ENCODE results near the gene IL1F10. TPM values are rescaled to one million over a fixed set of nuclear protein-coding genes. Genes with fewer than 3 reads are reported as not detected.

IL1F10 gene
- total RNA-seq, 1 donor from 2014 or later, result not detected

DNA sequence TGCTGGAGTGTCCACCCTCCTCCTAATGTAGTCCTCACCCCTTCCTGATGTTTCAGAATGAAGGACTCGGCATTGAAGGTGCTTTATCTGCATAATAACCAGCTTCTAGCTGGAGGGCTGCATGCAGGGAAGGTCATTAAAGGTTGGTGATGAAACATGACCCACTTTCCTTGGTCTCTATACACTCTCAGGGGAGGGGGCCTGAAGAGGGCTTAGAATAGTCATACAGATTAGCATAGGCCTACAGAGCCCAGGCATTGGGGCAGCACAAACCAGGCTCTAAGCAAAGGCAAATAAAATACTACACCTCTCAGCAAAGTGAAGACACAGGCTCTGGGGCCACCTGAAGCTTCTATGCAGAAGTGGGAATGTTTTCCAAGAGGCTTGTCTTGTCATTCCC lies 7.0 kb upstream of the IL1F10 start:
- H4K20me1 ChIP-seq (ENCODE audit: low read depth), result no peaks in the 10 kb centered on the region
- H3F3A ChIP-seq (ENCODE audit: low read depth), result no peaks in the 10 kb centered on the region
- Mint-ChIP-seq H3K9me3 (peaks cover 7% of the 10 kb centered on the region), H3K4me1 (peaks cover 12% of the 10 kb centered on the region), H3K27me3 (ENCODE audit: insufficient read depth, low read depth) (peaks cover 10% of the 10 kb centered on the region), H3K36me3 (no peaks in the 10 kb centered on the region), H3K4me3 (no peak overlapping the region), H3K27ac (no peak overlapping the region)
- no peak overlapping the region for H3K4me2 ChIP-seq
- no peaks in the 10 kb centered on the region for H3K79me2 ChIP-seq (ENCODE audit: low read depth)
- no peaks in the 10 kb centered on the region for H3K4me1 ChIP-seq
- DNase-seq (ENCODE audit: low spot score), result no peak
- H3K27me3 ChIP-seq, result no peaks in the 10 kb centered on the region
- no peaks in the 10 kb centered on the region for H3K36me3 ChIP-seq
- TF ChIP-seq EZH2phosphoT487 (IDR thresholded peaks at IDR 0.05), result no peak
- TF ChIP-seq EZH2 (IDR thresholded peaks at IDR 0.05), result no peak
- TF ChIP-seq CTCF (IDR thresholded peaks at IDR 0.05), result no peak
- no peak overlapping the region for H3K4me3 ChIP-seq
- H2AFZ ChIP-seq (replicated peaks), result no peak overlapping the region
- H3K9ac ChIP-seq, result no peak overlapping the region
- no peaks in the 10 kb centered on the region for H3K9me3 ChIP-seq (ENCODE audit: low read depth)
- H3K27ac ChIP-seq, result no peak overlapping the region

DNA sequence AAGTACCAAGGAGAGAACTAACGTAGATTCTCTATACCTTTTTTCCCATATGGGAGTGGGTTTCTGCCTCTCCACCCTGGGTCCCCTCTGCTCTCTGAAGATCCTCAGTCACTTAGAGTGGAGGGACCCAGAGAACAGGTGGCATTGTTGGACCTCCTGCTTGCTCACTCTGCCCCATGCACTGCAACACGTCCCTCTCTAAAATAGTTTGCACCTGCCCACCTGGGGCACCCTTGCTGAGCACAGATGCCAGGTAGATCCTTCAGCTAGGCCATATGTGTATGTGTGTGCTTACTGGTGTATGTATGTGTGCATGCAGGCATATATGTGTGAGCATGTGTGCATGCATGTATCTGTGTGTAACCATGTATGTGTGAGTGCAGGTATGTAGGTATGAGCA lies 6.5 kb upstream of the IL1F10 start:
- H3K27ac Mint-ChIP-seq, result peak overlapping the region; percentile 50

DNA sequence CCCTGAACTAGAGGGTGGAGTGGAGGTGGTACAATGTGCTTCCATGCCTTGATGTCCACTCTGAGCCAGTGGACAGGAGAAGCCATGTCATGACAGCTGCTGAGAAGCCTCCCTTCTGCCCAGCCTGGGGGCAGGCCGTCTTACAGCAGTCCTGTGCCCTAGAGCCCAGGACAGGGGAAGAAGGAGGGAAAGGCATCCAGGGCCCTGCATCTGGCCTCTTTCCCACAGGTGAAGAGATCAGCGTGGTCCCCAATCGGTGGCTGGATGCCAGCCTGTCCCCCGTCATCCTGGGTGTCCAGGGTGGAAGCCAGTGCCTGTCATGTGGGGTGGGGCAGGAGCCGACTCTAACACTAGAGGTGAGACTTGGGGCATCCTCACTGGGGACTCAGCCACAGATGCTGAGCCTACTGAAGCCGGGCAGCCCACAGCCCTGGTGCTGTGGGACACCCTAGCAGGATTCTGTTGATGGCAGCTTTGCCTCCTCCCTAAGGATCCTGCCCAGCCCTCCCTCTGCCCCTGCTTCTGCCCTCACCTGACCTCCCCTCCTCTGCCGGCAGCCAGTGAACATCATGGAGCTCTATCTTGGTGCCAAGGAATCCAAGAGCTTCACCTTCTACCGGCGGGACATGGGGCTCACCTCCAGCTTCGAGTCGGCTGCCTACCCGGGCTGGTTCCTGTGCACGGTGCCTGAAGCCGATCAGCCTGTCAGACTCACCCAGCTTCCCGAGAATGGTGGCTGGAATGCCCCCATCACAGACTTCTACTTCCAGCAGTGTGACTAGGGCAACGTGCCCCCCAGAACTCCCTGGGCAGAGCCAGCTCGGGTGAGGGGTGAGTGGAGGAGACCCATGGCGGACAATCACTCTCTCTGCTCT lies 5.6 kb upstream of the IL1F10 start:
- no peaks in the 10 kb centered on the region for H3K36me3 Mint-ChIP-seq

More for the DNA sequence above, 6.5 kb upstream of the IL1F10 start:
- no peak overlapping the region for H3K4me2 ChIP-seq
- no peaks in the 10 kb centered on the region for H3K9me3 ChIP-seq (ENCODE audit: low read depth)
- no peak overlapping the region for H2AFZ ChIP-seq (replicated peaks)
- H3K27ac ChIP-seq, result no peak overlapping the region
- Mint-ChIP-seq H3K27me3 (ENCODE audit: insufficient read depth, low read depth) (peaks cover 9% of the 10 kb centered on the region), H3K9me3 (peaks cover 4% of the 10 kb centered on the region), H3K4me1 (peaks cover 12% of the 10 kb centered on the region), H3K36me3 (no peaks in the 10 kb centered on the region), H3K4me3 (peak overlapping the region; percentile 22)
- no peaks in the 10 kb centered on the region for H3K27me3 ChIP-seq
- TF ChIP-seq EZH2phosphoT487 (IDR thresholded peaks at IDR 0.05) (no peak), CTCF (IDR thresholded peaks at IDR 0.05) (no peak), EZH2 (IDR thresholded peaks at IDR 0.05) (no peak)
- H3K4me3 ChIP-seq, result no peak overlapping the region
- no peaks in the 10 kb centered on the region for H3F3A ChIP-seq (ENCODE audit: low read depth)
- H3K9ac ChIP-seq, result no peak overlapping the region
- H3K4me1 ChIP-seq, result no peaks in the 10 kb centered on the region
- DNase-seq (ENCODE audit: low spot score), result no peak
- H4K20me1 ChIP-seq (ENCODE audit: low read depth), result no peaks in the 10 kb centered on the region
- H3K36me3 ChIP-seq, result no peaks in the 10 kb centered on the region
- H3K79me2 ChIP-seq (ENCODE audit: low read depth), result no peaks in the 10 kb centered on the region

More for the DNA sequence above, 5.6 kb upstream of the IL1F10 start:
- Mint-ChIP-seq H3K9me3 (peaks cover 3% of the 10 kb centered on the region), H3K4me1 (peaks cover 12% of the 10 kb centered on the region), H3K27me3 (ENCODE audit: insufficient read depth, low read depth) (peaks cover 9% of the 10 kb centered on the region), H3K27ac (no peak overlapping the region), H3K4me3 (no peak overlapping the region)
- no peak for DNase-seq (ENCODE audit: low spot score)
- Histone ChIP-seq H3K9me3 (ENCODE audit: low read depth) (no peaks in the 10 kb centered on the region), H3K79me2 (ENCODE audit: low read depth) (no peaks in the 10 kb centered on the region), H3K27me3 (no peaks in the 10 kb centered on the region), H3K4me3 (no peak overlapping the region), H4K20me1 (ENCODE audit: low read depth) (no peaks in the 10 kb centered on the region), H3K4me1 (no peaks in the 10 kb centered on the region), H3F3A (ENCODE audit: low read depth) (no peaks in the 10 kb centered on the region), H3K4me2 (no peak overlapping the region), H3K36me3 (no peaks in the 10 kb centered on the region), H3K27ac (no peak overlapping the region), H2AFZ (replicated peaks) (no peak overlapping the region), H3K9ac (no peak overlapping the region)
- TF ChIP-seq CTCF (IDR thresholded peaks at IDR 0.05), result no peak
- no peak for TF ChIP-seq EZH2phosphoT487 (IDR thresholded peaks at IDR 0.05)
- no peak for TF ChIP-seq EZH2 (IDR thresholded peaks at IDR 0.05)
